Measurements from ENCODE around the gene NDUFS5.
"Not testable (repeated sequence)": the region's sequence is repeated elsewhere in the genome, so short reads cannot be mapped to it uniquely, and the experiment has no call there.

The NDUFS5 gene

DNA sequence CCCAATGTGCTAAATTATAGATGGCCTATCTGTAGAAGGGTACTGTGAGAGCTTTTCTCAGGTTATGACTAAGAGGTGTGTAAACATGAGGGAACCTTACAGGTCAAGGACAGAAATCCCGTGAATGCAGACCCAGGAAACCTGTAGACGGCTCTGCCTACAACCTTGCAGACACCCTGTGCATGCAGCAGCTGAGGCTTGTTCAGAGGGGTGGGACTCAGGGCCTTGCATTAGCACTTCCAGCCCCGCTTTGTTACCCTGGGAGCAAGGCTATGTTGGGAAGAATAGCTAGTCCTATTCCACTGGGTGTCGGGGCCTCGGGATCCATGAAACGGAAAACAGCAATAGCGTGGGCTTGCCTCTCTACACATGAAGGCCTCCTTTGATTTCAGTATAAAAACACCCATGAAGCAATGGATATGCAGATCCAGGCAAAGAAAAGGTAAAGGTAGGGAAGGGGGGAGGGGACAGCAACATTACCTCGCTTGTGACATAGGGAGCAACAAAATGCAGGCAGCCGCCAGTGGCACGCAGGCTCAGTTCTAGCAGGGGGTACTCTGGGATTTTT, 9.5 kb upstream of the NDUFS5 start:
- DNase-seq (ENCODE audit: low spot score) = no peak

DNA sequence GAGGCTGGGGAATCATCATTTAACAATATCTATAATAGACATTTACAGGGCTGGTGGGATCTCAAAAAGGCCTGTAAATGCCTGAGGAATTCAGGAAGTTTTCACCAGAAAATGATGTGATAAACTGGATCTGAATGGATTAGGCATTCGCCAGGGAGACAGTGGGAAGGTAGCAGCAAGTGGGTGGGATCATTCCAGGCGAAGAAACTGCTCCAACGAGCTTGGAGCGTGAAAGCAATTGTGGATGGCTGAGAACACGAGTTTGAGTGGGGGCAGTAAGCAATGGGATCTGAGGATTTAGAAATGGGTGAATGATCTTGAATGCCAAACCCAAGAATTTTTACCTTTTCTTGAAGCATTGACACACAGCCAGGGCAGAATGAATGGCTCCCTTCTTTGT, 8.9 kb upstream of the NDUFS5 start:
- DNase-seq (ENCODE audit: low spot score) = no peak

DNA sequence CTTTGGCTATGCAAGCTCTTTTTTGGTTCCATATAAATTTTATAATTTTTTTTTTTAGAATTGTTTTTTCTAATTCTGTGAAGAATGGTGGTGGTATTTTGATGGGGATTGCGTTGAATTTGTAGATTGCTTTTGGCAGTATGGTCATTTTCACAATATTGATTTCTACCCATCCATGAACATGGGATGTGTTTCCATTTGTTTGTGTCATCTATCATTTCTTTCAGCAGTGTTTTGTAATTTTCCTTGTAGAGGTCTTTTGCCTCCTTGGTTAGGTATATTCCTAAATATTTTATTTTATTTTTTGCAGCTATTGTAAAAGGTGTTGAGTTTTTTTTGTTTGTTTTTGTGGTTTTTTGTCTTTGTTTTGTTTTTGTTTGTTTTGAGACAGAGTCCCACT, 5.7 kb upstream of the NDUFS5 start:
- not testable (repeated sequence) for DNase-seq (ENCODE audit: low spot score)

DNA sequence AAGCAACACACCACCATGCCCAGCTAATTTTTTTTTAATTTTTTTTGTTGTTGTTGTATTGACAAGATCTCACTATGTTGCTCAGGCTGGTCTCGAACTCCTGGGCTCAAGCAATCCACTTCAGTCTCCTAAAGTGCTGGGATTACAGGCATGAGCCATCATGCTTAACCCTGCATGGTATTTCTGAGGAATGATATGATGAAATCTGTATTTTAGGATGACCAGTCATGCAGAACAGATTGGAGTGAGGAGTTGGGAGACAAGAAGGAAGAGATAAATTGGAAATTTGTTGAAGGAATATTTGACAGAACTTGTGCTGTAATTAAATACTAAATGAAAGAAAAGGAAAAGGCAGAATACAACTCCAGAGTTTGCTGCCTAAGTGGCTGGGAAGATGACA, 4.7 kb upstream of the NDUFS5 start:
- no peak for DNase-seq (ENCODE audit: low spot score)

- DNase-seq (ENCODE audit: low spot score) = no peak
Measured at GRCh38 chr1:39023140-39023539, 3.0 kb upstream of the NDUFS5 start.

DNA sequence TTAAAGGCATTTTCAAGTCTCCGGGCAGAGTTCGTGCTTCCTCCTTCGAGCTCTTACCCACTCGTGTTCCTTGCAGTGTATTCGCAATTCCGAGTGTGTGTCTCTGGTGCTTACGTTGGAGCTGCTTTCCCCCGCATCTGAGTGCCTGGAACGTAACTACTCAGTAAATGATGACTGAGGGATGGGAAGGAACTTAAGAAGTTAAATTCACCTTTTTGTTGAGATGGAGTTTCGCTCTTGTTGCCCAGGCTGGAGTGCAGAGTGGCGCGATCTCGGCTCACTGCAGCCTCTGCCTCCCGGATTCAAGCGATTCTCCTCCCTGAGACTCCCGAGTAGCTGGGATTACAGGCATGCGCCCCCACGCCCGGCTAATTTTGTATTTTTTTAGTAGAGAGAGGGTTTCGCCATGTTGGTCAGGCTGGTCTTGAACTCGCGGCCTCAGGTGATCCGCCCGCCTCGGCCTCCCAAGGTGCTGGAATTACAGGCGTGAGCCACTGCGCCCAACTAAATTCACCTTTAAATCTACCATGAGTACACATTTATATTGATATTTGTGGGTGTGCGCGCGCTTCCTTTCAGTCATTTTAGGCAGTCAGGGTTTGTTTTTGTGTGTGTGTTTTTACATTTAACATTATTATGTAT, 837 bp downstream of the NDUFS5 start:
- DNase-seq (ENCODE audit: low spot score) = no peak

GRCh38 chr1:39034114-39034654, 8.0 kb downstream of the NDUFS5 start:
- peak; percentile 5 for DNase-seq (ENCODE audit: low spot score)

DNA sequence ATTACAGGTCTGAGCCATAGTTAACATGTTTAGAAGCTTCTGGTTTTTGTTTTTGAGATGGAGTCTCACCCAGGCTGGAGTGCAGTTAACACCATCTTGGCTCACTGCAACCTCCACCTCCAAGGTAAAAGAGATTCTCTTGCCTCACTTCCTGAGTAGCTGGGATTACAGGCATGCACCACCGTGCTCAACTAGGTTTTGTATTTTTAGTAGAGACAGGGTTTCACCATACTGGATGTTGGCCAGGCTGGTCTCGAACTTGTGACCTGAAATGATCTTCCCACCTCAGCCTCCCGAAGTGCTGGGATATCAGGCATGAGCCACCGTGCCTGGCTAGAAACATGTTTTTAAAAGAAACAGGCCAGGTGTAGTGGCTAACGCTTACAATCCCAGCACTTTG, 10.5 kb downstream of the NDUFS5 start:
- no peak for DNase-seq (ENCODE audit: low spot score)

GRCh38 chr1:39043513-39043912, 17.4 kb downstream of the NDUFS5 start:
- no peak for DNase-seq (ENCODE audit: low spot score)

DNA sequence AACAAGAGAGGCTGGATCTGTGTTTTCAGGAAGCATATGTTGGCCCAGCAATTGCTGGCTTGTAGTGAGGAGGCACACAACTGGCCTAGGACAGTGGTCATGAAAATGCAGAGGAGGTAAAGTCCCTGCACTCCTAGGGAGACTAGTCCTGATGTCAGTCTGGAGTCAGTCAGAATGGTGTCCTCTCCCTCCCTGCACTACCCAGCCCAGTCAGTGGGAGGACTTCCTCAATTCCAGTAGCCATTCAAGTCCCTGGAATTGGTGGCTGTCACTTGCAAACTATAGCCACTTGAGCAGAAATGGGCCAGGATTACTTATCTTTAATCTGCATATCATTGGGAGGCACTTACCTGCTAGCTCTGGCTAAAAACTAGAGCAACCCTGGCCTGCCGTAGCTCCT, 18.6 kb downstream of the NDUFS5 start:
- DNase-seq (ENCODE audit: low spot score) = no peak

GRCh38 chr1:39045231-39045630, 19.1 kb downstream of the NDUFS5 start:
- DNase-seq (ENCODE audit: low spot score) = no peak

- no peak for DNase-seq (ENCODE audit: low spot score)
Measured at GRCh38 chr1:39046613-39047210, 20.6 kb downstream of the NDUFS5 start.

DNA sequence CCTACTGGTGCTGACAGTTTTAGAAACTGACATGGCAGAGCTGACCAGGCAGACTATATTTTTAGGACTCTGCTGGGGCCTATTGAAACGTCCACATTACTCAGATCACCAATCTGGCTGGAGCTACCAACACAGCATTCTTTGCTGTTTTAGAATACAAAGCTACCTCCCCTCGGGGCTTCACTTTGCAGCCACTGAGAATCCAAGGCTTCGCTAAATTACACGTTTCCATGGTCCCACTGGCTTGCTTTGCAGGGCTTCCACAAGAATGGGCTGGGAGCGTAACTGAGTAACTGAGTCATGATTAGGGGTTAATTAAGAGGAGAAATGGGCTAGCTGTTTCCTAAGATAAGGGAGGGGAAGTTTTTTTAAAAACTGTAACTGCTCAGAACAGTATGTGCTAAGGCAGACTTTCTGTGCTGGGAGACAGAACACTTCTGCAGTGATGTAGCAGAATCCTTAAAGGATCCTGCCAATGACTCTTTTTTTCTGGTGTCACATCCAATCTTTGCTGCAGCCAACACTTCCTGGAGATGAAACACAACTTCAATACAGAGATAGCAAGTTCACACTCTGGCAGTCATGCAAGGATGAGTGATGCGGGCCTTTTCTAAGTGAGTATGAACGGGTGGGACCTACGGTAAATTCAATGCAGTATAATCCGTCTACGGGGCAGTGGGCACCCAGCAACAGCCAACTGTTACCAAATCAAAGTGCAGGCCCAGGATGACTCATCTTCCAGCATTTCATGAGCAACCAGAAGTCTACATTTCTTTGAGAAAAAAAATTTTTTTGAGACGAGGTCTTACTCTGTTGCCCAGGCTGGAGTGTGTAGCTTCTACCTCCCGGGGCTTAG, 21.5 kb downstream of the NDUFS5 start:
- no peak for DNase-seq (ENCODE audit: low spot score)

GRCh38 chr1:39048745-39049370, 22.7 kb downstream of the NDUFS5 start:
- no peak for DNase-seq (ENCODE audit: low spot score)

DNA sequence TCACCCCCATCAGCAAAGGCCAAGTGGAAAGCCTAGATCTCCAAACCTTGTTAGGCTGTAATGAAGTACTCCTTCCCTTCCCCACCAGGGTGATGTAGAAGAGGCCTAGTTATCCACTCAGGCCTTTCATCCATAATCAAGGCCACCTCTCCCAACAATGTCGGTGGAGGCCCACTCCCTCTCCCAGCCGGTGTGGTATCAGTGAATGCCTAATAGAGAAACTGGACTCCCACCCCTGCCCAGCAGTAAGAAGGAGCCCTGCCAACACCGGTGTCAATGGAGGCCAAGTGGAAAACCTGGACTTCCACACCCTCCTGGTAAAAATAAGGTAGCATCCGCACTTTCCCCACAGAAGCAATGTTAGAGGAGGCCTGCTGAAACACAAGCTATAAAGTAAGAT, 23.9 kb downstream of the NDUFS5 start:
- no peak for DNase-seq (ENCODE audit: low spot score)

GRCh38 chr1:39051193-39051850, 25.2 kb downstream of the NDUFS5 start:
- DNase-seq (ENCODE audit: low spot score) = not testable (repeated sequence)

DNA sequence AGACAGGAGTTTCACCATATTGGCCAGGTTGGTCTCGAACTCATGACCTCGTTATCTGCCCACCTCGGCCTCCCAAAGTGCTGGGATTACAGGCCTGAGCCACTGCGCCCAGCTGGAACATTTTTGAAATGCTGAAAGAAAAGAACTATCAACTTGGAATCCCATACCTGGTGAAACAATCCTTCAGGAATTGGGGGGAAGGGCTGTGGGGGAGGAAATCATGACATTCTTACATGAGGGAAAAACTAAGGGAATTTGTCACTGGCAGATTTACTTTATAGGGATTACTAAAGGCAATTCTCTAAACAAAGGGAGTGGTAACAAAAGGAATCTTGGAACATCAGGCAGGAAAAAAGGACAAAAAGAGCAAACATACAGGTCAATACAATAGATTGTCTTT, 25.8 kb downstream of the NDUFS5 start:
- no peak for DNase-seq (ENCODE audit: low spot score)

GRCh38 chr1:39055213-39055710, 29.1 kb downstream of the NDUFS5 start:
- DNase-seq (ENCODE audit: low spot score) = not testable (repeated sequence)

DNA sequence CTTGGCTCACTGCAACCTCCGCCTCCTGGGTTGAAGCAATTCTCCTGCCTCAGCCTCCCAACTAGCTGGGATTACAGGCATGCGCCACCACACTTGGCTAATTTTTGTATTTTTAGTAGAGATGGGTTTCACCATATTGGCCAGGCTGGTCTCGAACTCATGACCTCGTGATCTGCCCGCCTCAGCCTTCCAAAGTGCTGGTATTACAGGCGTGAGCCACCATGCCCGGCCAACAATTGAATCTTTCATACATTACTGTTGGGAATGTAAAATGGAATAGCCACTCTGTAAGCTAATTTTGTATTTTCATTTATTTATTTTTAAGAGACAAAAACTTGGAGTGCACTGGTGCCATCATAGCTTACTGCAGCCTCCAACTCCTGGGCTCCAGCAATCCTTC, 35.4 kb downstream of the NDUFS5 start:
- DNase-seq (ENCODE audit: low spot score) = not testable (repeated sequence)

DNA sequence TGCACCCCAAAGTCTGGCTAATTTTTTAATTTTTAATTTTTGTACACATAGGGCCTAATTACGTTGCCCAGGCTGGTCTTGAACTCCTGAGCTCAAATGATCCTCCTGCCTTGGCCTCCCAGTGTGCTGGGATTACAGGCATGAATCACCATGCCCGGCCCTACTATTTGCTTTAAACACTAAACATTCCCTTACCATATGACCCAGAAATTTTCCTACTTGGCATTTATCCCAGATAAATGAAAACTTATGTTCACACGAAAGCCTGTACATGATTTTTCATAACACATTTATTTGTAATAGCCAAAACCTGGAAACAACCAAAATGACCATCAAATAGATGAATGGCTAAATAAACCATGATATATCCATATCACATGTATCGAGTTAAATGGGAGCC, 35.8 kb downstream of the NDUFS5 start:
- no peak for DNase-seq (ENCODE audit: low spot score)

- no peak for DNase-seq (ENCODE audit: low spot score)
Measured at GRCh38 chr1:39063191-39063590, 37.0 kb downstream of the NDUFS5 start.
